GM18951 (cell line): Measurements from ENCODE around the gene TTC1.

ENCODE experiments used
- POLR2A ChIP-seq: IDR thresholded peaks from 4 replicates; pipeline ENCODE4 v1.6.1; 2011; ENCODE audit warnings: mild to moderate bottlenecking; ENCODE audit not compliant: insufficient read length, insufficient read depth; ENCODE audit errors: extremely low read depth
- in situ Hi-C: fragments of 300-500 bp; cut with MboI; formaldehyde crosslinking; loops from one replicate; pipeline ENCODE4 v1.12.0; 2022; ENCODE audit warnings: low sequenced_read_pairs, mixed read lengths, inconsistent platforms; ENCODE audit not compliant: unreplicated experiment

Gene TTC1

DNA sequence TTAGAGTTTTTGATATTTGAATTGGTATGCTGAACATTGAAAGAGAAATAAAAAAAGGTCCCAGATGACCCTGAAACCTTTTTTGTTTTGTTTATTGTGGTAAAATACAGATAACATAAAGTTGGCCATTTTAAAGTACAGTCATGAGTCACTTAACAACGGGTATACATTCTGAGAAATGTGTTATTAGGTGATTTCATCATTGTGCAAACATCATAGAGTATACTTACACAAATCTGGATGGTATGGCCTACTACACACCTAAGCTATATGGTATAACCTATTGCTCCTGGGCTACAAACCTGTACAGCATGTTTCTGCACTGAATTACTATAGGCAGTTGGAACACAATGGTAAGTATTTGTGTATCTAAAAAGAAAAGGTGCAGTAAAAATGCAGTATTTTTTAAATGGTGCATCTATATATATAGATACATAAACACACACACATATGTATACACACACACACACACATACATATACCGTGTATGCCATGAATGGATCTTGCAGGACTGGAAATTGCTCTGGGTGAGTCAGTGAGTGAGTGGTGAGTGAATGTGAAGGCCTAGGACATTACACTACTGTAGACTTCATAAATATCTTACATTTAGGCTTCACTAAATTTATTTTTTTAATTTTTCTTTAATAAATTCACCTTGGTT, 31.0 kb downstream of the TTC1 start:
- no peak for TF ChIP-seq POLR2A
- in situ Hi-C loops = no loop called here

DNA sequence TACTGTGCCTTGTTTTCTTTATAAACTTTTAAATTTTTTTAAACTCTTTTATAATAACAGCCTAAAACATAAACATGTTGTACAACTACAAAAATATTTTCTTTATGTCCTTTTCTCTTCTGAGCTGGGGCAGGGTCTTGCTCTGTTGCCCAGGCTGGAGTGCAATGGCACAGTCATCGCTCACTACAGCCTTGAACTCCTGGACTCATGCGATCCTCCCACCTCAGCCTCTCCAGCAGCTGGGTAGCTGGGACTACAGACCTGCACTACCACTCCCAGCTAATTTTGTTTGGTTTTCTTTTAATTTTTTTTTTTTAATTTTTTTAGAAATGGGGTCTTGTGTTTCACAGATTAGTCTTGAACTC, 31.5 kb downstream of the TTC1 start:
- in situ Hi-C loops = no loop called here
- no peak for TF ChIP-seq POLR2A

DNA sequence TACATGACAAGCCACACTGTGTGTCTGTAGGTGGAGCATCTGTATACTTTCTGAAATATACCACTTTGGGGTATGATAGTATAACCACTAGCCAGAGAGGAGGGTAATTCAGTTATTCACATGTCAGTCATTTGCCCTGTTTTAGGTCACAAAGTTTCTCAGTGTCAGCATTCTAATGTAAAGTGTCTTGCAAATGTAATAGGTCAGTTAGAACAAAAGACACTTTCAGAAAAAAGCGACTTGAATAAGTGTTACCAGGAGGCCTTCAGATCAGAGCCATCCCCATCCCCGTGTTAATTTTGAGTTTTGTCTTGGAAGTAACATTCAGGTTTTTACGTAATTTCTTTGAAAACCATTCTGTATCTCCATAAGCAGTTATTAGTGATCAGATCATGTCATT, 33.7 kb downstream of the TTC1 start:
- in situ Hi-C loops = no loop called here
- no peak for TF ChIP-seq POLR2A

DNA sequence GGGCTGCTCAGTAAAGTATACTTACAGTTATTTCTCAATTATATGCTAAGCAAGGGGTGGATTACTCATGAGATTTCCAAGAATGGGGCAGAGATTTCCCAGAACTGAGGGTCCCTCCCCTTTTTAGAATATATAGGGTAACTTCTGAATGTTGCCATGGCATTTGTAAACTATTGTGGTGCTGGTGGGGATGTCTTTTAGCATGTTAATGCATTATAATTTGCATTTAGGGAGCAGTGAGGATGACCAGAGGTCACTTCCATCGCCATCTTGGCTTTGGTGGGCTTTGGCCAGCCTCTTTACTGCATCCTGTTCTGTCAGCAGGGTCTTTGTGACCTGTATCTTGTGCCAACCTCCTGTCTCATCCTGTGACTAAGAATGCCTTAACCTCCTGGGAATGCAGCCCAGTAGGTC, 35.5 kb downstream of the TTC1 start:
- in situ Hi-C loops = no loop called here
- TF ChIP-seq POLR2A = no peak

DNA sequence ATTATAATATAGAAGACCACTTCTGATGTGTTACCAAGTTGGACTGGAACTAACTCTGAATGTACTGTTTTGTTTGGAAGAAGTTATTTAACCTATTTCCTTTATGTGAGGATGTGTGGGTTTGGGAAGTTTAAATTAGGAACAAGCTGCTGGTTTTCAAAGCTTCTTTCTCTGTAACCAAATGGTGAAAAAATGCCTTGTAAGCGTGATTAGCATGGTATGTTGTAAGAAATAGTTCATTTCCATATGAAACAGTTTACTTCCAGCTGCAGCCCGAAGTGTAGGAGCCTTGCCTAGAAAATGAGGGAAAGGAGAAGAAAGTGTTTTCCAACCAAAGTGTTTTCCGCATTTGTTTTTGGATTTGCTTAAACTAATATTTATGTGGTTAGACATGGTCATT, 36.0 kb downstream of the TTC1 start:
- in situ Hi-C loops = no loop called here
- TF ChIP-seq POLR2A = no peak

DNA sequence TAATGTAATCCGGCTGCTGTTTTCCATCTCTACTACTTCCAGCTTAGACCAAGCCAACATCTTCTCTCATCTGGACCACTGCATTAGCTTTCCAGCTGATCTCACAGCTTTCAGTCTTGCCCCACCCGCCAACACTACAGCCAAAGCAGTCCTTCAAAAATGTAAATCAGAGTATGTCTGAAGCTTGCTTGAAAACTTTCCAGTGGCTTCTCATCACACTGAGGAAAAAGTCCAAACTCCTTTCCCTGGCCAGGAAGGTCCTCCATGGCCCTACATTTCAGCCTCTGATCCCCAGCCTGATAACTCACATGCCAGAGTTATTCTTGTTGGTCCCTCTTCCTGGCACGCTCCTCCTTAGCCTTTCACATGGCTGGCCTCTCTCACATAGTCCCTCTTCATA, 38.5 kb downstream of the TTC1 start:
- TF ChIP-seq POLR2A = no peak

DNA sequence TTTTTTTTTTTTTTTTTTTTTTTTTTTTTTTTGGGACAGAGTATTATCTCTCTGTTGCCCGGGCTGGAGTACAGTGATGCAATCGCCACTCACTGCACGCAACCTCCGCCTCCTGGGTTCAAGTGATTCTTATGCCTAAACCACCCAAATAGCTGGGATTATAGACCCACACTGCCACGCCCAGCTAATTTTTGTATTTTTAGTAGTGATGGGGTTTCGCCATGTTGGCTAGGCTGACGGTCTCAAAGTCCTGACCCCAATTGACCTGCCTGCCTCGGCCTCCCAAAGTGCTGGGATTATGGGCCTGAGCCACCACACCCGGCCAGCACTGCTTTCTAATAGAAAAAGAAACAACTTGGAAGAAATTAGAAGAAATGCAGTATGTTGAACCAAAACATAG, 39.2 kb downstream of the TTC1 start:
- in situ Hi-C loops = no loop called here
- no peak for TF ChIP-seq POLR2A

More for the DNA sequence above, 38.5 kb downstream of the TTC1 start:
- in situ Hi-C loops = no loop called here

DNA sequence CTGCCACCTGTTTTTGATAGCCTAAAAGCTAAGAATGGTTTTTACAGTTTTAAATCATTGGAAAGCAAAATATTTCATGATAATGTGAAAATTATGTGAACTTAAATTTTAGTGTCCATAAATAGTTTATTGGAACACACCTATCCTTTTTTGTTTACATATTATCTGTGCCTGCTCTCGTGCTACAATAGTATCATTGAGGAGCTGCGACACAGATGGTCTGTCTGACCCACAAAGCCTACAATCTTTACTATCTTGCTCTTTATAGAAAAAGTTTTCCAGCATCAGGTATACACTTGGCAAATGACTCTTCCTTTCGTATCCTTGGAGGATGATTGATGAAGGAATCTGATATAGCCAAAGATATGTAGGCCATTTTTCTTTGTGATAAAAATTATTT, 40.2 kb downstream of the TTC1 start:
- in situ Hi-C loops = no loop called here
- no peak for TF ChIP-seq POLR2A

DNA sequence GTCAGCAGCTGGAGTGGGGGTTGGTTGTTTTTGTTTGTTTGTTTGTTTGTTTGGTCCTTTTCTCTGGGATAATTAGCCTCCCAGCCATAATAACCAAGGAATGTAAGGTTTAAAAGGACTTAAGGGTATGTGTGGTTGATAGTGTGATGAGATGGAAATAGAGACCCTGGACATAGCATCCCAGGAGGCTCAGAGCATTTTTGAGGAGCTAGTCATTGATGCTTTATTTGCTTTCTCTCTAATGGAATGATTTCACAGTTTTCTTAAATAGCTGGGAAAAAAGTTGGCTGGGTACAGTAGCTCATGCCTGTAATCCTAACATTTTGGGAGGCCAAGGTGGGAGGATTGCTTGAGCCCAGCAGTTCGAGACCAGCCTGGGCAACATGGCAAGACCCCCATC, 45.1 kb downstream of the TTC1 start:
- in situ Hi-C loops = no loop called here
- no peak for TF ChIP-seq POLR2A

DNA sequence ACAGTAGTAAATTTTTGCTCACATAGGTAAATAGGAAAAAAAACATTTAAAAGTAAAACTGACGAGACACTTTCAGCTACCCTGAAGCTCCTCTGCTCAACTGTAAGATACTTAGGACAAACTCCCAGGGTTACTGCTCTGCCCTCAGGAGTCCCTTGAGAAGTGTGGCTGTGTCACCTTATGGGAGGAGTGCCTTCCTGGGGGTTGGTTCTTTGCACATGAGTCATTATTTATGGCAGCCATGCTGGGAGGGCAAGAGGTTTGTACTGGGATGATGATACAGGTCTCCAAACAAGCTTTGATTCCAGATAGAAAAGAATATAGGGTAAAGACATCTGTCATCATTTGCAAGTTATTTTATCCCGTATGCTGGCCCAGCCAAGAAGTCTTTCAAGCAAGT, 45.9 kb downstream of the TTC1 start:
- TF ChIP-seq POLR2A = no peak
- in situ Hi-C loops = no loop called here

DNA sequence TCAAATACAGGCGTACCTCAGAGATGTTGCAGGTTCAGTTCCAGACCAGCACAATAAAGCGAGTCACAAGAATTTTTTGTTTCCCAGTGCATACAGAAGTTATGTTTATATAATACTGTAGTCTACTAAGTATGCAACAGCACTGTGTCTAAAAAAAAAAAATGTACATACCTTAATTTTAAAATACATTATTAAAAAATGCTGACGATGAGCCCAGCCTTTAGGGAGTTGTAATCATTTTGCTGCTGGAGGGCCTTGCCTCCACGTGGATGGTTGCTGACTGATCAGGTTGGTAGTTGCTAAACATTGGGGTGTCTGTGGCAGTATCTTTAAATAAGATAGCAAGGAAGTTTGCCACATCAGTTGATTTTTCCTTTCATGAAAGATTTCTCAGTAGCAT, 48.3 kb downstream of the TTC1 start:
- in situ Hi-C loops = no loop called here
- TF ChIP-seq POLR2A = no peak

DNA sequence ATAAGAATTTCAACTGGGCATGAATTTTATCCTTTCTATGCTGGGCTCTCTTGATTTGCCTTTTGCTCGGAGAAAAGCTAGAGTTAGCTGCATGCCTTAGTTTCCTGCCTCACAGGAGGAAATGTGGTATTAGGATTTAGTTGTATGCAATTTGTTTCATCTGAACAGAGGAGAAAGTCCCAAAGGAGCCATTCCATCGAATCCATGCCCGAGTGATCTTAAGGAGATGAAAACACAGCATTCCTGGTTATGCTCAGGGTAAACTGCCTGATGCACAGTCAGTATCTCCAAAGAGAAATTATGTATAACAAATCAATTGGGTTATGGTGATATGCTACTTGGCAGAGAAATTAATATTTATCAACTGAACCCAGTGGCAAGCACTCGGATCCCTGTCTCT, 51.1 kb downstream of the TTC1 start:
- TF ChIP-seq POLR2A = no peak
- in situ Hi-C loops = no loop called here

DNA sequence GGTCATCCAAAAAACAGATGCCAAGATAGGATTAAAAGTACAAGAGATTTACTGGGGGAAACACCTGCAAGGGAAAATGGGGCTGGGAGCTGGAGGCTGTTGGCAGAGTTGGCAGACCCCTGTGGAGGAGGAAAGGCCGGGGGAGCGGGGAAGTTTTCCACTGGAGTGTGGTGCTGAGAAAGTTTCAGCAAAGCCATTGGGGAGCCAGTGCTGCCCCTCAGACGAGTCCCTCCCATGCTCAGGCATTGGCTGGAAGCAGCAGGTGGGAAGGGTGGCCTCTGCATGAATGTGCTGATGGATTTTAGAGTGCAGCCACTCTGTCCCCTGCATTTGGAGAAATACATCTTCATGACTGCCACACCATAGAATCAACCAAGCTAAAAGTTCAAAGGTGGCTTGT, 52.8 kb downstream of the TTC1 start:
- in situ Hi-C loops = no loop called here
- no peak for TF ChIP-seq POLR2A

DNA sequence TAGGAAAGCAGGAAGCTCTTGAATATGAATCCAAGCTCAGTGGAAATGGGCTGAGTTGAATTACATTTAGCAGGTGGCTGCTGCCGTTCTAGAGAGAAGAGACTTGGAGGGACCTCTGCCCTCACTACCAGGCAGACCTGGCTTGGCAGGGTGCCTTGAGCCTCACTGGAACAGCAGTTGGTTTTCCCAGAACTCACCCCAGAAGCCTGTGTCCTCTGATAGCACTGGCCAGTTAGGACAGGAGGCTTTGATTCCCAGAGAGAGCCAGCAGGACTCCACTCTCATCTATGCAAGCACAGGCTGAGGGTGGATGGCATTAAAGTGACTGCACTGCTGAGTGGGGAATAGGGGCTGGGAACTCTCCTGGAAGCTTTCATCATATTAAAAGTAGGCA, 55.5 kb downstream of the TTC1 start:
- TF ChIP-seq POLR2A = no peak
- in situ Hi-C loops = no loop called here
